Heart left ventricle (tissue), 13 donors: Measurements from ENCODE around the gene SSBP4.
A peak's percentile ranks its signal among the peaks of the same experiment; 100 is the strongest.

Experiments used
- POLR2A ChIP-seq, 2 donors: fragments of 450-650 bp; IDR thresholded peaks; one replicate each; pipeline ENCODE4 v1.6.1; 2017; ENCODE audit warnings: antibody characterized with exemption in 2 of 2, mild to moderate bottlenecking in 2 of 2, moderate library complexity in 2 of 2
- TF ChIP-seq, protein P1 (sequence below), 12 donors: fragments of 200-600 bp; sonication (generic) in 4 of 12; IDR thresholded peaks; one replicate each; pipeline versions ENCODE4 v1.5.0 to v1.8.0; 2018 to 2022; ENCODE audit warnings: antibody characterized with exemption in 12 of 12, mild to moderate bottlenecking in 5 of 12
- donor health status: ischemic (EF 13 %, LVEDD 7.1; RV severe dilation, severe dysfunction).
- donor health status: DM: no; HTN: yes; CAD: no.
- donor health status: DM: no; HTN: no; CAD: no.
- donor health status: ischemic (EF 25% LVEDD 6.9; RV normal size, moderate dysfunction).
- donor health status: ischemic (EF 25% LVEDD 5.7; RV mildly dilated, moderate dysfunction).
- donor health status: ischemic (EF 35%, LVEDD 5.7; RV mildly dilated, moderate dysfunction).
- donor health status: nonischemic (EF 11% LVEDD 7.7; RV severe dilation, severe dysfunction).
- donor health status: DM: yes; HTN: yes; CAD: no.
- donor health status: PGD.
- donor health status: ischemic (EF 29% LVEDD 5.4; RV normal size, mild dysfunction).
- donor health status: nonischemic (EF 23%, LVEDD 6.1; RV moderate dilation, normal function).

DNA sequence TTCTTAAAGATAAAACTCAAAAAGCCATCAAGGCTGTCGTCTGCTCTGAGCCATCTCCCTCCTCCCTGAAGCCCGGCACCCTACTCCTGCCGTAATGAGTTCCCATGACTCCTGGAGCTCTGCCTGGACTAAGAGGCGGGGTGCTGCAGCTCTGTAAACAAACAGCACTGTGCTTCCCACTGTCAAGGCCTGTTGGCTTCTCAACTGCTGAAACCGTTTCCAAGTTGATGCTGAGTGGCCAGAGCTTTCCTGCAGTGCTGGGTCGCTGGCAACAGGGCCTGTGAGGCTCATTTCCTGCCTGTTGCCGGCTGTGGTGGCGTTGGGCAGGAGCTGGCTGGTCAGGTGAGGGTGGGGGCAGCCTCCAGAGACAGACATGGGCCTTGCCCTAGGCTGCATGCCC lies 45.4 kb downstream of the SSBP4 start:
- TF ChIP-seq POLR2A (IDR thresholded peaks at IDR 0.05): peak in 1 of 2 donors; percentile 18
- TF ChIP-seq, protein P1, sequence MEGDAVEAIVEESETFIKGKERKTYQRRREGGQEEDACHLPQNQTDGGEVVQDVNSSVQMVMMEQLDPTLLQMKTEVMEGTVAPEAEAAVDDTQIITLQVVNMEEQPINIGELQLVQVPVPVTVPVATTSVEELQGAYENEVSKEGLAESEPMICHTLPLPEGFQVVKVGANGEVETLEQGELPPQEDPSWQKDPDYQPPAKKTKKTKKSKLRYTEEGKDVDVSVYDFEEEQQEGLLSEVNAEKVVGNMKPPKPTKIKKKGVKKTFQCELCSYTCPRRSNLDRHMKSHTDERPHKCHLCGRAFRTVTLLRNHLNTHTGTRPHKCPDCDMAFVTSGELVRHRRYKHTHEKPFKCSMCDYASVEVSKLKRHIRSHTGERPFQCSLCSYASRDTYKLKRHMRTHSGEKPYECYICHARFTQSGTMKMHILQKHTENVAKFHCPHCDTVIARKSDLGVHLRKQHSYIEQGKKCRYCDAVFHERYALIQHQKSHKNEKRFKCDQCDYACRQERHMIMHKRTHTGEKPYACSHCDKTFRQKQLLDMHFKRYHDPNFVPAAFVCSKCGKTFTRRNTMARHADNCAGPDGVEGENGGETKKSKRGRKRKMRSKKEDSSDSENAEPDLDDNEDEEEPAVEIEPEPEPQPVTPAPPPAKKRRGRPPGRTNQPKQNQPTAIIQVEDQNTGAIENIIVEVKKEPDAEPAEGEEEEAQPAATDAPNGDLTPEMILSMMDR (IDR thresholded peaks at IDR 0.05): no peak
